22Rv1 (cell line): ENCODE data around the gene FES.

Source experiments
- H3K27ac ChIP-seq: fragments of 450-650 bp; 2 replicates; pipeline ENCODE4 v1.5.1; 2017
- ZFX ChIP-seq: fragments of 450-650 bp; IDR thresholded peaks from 2 replicates; pipeline ENCODE4 v1.6.1; 2017; ENCODE audit warnings: antibody characterized with exemption, borderline replicate concordance
- TF ChIP-seq, protein P1 (sequence below): fragments of 450-650 bp; IDR thresholded peaks from 2 replicates; pipeline ENCODE4 v1.5.1; 2017; ENCODE audit warnings: mild to moderate bottlenecking

FES gene

DNA sequence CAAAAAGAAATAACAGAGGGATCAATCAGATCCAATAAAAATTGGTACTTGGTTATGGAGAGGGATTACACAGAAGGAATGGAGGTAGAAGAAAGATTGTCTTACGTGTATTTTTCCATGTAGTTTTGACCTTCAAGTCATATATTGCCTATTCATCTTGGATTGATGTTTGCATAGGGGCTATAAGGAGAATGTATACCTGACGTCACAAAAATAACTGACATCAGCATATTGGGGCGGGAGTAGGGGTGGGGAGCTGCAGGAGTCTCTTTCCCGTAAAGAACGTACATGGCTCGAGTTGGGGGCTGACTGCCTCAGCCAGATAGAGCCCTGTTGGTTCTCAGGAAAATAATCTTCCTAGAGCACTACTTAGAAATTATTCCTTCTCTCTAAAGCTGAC, 21.8 kb upstream of the FES start:
- H3K27ac ChIP-seq = peak overlapping the region; percentile 86
- TF ChIP-seq ZFX = no peak
- TF ChIP-seq, protein P1, sequence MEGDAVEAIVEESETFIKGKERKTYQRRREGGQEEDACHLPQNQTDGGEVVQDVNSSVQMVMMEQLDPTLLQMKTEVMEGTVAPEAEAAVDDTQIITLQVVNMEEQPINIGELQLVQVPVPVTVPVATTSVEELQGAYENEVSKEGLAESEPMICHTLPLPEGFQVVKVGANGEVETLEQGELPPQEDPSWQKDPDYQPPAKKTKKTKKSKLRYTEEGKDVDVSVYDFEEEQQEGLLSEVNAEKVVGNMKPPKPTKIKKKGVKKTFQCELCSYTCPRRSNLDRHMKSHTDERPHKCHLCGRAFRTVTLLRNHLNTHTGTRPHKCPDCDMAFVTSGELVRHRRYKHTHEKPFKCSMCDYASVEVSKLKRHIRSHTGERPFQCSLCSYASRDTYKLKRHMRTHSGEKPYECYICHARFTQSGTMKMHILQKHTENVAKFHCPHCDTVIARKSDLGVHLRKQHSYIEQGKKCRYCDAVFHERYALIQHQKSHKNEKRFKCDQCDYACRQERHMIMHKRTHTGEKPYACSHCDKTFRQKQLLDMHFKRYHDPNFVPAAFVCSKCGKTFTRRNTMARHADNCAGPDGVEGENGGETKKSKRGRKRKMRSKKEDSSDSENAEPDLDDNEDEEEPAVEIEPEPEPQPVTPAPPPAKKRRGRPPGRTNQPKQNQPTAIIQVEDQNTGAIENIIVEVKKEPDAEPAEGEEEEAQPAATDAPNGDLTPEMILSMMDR = no peak

DNA sequence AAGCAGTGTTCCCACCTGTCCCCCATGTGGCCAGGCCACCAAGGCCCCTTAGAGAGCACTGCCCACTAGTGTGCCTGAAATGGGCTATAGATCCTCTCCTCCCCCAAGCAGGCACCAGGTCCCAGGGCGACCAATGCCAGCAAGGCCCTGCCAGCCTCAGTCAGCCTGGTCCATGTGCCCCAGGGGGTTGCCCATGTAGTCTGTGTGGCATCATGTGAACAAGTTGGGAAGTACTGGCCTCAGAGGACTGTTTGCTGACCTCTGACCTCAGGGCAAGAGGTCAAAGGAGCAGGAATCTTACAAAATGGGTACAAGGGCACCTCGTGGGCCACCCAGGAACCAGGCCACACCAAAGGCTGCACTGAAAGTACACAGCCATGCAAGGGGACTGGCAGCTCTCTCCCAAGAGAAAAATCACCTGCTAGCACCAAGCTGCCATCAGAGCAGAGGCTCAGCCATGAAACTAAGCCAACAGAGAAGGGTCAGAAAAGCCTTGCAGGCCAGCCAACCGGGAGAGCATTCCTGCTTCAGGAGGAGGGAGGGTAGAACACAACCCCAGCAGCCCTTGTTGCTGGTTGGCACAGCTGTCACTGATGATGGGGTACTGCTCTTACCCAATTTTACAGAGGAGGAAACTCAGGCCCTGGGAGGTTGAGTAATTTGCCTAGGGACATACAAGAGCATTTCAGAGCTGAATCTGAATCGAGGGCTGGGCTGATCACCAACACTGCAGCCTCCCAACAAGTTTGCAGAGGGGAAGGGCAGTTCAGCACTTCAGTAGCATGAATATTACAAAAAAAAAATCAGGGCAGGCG, 21.1 kb upstream of the FES start:
- peak overlapping the region; percentile 86 for H3K27ac ChIP-seq
- no peak for TF ChIP-seq ZFX
- TF ChIP-seq, protein P1 = no peak

DNA sequence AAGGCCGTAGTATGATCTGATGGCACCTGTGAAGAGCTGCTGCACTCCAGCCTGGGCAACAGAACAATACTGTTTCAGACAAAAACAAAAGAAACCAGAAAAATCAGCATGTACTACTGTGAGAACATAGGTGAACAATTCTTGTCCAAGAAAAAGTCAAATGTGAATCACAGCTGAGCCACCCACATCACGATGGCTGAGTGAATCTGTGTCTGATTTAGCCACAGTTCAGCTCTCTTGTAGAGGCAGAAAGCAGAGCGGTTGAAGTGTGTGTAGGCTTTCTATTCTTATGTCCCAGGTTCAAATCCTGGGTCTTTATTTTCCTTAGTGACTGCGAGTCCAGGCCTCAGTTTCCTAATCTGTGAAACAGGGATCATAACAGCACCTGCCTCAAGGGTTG, 20.3 kb upstream of the FES start:
- peak overlapping the region; percentile 86 for H3K27ac ChIP-seq
- TF ChIP-seq ZFX = no peak
- TF ChIP-seq, protein P1 = no peak

DNA sequence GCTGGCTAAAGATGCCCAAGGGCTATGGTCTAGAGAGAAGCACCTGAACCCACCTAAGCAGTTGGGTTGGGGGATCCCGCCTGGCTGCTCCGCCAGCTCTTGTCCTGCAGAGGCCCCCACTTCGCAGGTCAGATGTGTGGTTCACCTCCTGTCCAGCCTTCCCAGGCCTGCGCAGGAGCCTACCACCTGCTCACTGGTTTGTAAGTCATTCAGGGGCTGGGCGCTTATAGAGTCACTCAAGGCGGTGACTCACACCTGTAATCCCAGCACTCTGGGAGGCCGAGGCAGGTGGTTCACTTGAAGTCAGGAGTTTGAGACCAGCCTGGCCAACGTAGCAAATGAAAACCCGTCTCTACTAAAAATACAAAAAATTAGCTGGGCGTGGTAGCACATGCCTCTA, 19.8 kb upstream of the FES start:
- H3K27ac ChIP-seq = peak overlapping the region; percentile 86
- TF ChIP-seq, protein P1 = no peak
- no peak for TF ChIP-seq ZFX

DNA sequence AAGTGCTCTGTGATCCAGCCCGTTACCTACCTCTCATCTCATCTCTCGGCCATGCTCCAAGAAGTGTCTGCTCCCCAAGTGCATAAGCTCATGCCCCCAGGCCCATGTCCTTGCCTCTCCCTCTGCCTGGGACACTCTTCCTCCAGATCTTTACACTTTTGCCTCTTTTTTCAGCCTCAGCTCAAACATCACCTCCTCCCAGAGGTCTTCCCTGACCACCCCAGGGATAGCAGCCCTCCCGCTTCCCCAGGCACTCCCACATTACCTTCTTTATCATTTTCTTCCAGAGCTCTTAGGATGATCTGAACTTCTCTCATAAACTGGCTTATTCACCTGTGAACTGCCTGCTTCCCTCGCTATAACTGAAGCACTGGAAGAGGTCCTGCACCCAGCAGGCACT, 18.6 kb upstream of the FES start:
- no peak for TF ChIP-seq ZFX
- TF ChIP-seq, protein P1 = no peak
- peak overlapping the region; percentile 78 for H3K27ac ChIP-seq

DNA sequence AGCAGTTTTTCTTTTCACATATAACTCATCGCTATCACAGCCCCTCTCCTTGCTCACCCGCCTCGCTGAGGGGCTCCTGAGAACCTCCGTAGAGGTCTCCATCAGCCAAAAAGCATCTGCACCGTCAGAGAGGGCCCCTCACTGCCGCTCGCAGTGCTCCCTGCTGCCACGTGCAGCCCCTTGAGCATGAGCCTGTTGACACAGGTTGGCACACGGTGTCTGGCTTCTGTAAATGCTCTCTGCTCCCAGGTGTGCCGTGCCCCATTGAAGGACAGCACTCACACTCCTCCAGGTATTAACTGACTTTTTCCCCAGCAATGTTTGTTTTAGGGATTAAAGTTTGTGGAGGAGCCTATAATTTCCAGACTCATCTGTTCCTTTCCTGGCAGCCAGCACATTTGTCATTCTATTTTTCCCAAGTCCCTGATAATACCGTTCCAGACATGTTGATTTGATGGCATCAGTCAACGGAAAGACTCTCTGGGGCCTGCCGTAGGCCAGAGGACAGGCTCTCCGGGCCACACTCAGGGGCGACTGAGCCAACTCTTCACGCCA, 18.1 kb upstream of the FES start:
- peak overlapping the region; percentile 78 for H3K27ac ChIP-seq

DNA sequence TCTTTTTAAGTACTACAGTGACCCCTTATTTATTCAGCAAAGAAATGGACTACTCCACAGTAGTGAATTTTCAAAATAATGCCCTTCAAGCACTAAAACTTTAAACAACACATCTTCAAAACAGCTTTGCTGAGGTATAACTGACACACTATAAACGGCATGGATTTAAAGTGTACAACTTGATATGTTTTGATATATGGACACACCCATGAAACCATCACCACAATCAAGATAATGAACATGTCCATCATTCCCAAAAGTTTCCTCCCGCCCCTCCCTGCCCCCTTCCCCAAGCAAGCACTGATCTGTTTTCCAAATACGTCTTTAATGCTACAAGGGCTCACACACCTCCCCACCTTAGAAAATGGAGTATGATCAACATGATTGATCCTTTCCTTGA, 17.5 kb upstream of the FES start:
- no peak for TF ChIP-seq ZFX
- TF ChIP-seq, protein P1 = no peak
- H3K27ac ChIP-seq = peak overlapping the region; percentile 78

More for the DNA sequence above, 18.1 kb upstream of the FES start:
- TF ChIP-seq ZFX = no peak
- TF ChIP-seq, protein P1 = no peak
